Mammary epithelial cell (primary cell): Measurements from ENCODE around the gene POU6F2.

Source experiments
- CTCF ChIP-seq, 2 donors: IDR thresholded peaks in 1 of 2; conservative IDR thresholded peaks in 1 of 2; 2 replicates each; pipeline ENCODE4 v1.5.1; 2011 to 2012; ENCODE audit warnings: inconsistent platforms in 2 of 2, low read length in 2 of 2, mild to moderate bottlenecking in 2 of 2, control low read depth in 1 of 2, low read depth in 1 of 2; ENCODE audit not compliant: insufficient read depth in 1 of 2; ENCODE audit errors: extremely low read depth in 1 of 2
- EZH2 ChIP-seq: IDR thresholded peaks from 2 replicates; pipeline ENCODE4 v1.6.1; 2012; ENCODE audit warnings: low read length, inconsistent platforms, borderline replicate concordance

GRCh38 chr7:39414224-39415035 lies 436.7 kb downstream of the POU6F2 start:
- TF ChIP-seq CTCF (conservative IDR thresholded peaks at IDR 0.05 in 1 of 2, IDR thresholded peaks at IDR 0.05 in 1 of 2; ENCODE audit: extremely low read depth in 1 of 2, insufficient read depth in 1 of 2, low read depth in 1 of 2, low read length in 2 of 2) (no peak), EZH2 (peak; percentile 27)
